ENCODE data around the gene CAMSAP1.
"Not testable (repeated sequence)": the region's sequence is repeated elsewhere in the genome, so short reads cannot be mapped to it uniquely, and the experiment has no call there.

CAMSAP1 gene

GRCh38 chr9:135896205-135896604 lies 11.1 kb downstream of the CAMSAP1 start:
- DNase-seq, result no peak

DNA sequence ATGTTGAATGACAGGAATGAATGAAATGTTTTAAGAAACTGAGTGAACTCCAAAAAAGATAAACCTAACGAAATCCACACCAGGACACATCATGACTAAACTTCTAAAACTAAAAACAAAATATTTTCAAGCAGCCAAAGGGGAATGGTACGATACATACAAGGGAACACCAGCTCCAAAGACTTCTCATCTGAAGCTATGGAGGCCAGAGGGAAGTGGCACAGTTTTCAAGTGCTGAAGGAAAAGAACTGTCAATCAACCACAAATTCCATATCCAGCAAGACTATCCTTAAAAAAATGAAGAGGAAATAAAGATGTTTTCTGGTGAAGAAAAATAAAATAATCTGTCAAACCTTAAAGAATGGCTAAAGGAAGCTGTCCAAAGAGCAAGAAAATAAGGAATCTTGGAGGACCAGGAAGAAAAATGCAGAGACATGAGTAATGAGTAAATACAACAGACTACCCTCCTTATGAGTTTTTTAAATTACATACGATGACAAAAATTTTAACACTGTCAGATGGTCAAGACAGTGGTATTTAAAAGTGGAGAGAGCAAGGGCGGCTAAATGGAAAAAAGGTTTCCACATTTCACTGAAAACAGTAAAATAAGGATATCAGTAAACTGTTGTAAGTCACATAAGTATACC lies 12.0 kb downstream of the CAMSAP1 start:
- no peak for DNase-seq

GRCh38 chr9:135893104-135893503 lies 14.2 kb downstream of the CAMSAP1 start:
- DNase-seq, result no peak

DNA sequence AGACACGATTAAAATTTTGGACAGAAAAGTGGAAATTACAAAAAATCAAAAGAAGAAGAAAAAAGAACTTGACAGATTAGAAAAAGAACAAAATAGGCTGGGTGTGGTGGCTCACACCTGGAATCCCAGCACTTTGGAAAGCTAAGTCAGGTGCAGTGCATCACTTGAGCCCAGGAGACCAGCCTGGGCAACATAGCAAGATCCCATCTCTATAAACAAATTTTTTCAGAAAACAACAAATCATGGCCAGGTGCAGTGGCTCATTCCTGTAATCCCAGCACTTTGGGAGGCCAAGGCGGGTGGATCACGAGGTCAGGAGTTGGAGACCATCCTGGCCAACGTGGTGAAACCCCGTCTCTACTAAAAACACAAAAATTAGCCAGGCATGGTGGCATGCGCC lies 15.0 kb downstream of the CAMSAP1 start:
- not testable (repeated sequence) for DNase-seq

- no peak for DNase-seq
These were observed 16.2 kb downstream of the CAMSAP1 start for GRCh38 chr9:135891027-135891631.

GRCh38 chr9:135890190-135891026 lies 16.9 kb downstream of the CAMSAP1 start:
- DNase-seq, result no peak

DNA sequence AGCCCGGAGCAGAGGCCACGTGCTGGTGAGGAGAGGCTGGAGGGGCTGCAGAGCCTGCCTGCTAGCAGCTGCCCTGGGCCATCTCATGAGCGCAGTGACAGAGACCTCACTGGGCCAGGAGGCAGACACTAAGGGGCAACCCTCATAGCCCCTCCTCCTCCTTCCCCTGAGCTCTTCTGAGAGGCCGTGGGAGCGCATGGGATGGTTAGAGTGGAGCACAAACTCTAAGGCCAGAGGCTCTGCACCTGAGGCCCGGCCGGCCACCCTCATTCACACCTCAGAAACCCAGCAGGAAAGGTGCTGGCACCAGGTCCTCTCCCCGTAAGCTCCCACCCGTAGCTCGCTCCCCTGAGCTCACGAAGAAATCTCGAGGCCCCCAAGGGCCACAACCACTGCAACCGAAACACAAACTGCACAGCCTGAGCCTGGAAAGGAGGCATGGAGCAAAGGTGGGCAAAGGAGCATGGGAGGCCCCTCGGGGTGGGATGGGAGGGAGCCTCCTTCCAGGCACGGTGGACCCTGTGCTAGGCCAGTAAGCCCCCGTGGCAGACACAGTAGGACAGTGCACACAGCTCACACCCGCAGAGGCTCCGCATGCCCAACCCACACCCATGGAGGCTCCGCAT lies 17.7 kb downstream of the CAMSAP1 start:
- no peak for DNase-seq

- no peak for DNase-seq
These were observed 18.5 kb downstream of the CAMSAP1 start for GRCh38 chr9:135888766-135889394.

- DNase-seq, result no peak
These were observed 19.1 kb downstream of the CAMSAP1 start for GRCh38 chr9:135888126-135888765.

GRCh38 chr9:135887585-135888050 lies 19.7 kb downstream of the CAMSAP1 start:
- DNase-seq, result no peak

DNA sequence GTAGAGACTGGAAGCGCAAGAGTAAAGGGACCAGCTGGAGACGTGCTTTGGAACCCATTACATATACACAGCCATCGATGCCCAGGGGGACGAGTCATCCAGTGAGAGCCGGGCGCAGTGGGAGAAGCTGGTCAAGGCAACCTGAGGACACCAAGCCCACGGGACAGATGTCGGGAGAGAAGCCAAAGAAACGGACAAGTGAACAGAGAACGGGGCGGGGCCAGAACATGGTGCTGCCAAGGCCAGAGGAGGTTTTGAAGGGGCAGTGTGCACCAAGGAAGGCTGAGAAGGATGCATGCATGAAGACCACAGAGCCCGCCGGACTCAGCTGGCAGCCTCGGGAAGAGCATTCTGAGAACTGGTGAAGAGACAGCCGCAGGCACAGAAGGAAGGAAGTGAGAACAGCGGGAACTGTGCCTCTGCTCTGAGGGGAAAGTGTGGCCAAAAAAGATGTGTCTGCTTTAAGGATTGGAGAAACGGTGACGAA lies 20.3 kb downstream of the CAMSAP1 start:
- no peak for DNase-seq

GRCh38 chr9:135886147-135886981 lies 21.0 kb downstream of the CAMSAP1 start:
- no peak for DNase-seq

- no peak for DNase-seq
These were observed 22.1 kb downstream of the CAMSAP1 start for GRCh38 chr9:135885100-135885853.

DNA sequence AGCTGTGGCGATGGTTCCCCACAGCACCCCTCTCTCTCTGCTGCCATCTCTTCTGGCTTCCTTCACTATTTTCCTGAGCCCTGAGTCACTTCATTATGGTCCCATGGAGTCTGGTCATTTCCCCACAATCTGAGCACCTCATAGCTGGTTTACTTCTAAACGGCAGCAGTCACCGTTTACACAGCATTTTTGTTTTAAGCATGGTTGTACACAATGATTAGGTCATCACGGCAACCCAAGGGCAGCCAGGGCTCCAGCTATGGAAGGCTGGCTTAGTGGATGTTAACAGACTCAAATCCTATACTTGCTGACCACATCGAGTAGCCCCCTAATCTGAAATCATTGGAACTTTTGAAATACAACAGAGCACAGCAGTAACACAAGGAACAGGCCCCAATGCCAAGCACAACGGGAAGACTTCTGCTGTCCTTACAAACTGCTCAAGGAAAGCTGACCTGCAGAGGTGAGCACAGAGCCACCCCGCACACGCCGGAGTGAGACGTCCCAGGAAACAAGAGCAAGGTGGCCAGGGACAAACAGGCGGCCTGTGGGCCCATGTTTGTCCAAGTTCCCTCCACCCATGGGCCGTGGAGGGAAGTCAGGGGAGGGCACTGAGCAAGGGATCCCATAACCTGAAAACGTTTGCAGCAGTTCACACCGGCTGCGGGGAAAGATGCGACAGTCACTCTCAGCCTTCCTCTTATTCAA lies 22.9 kb downstream of the CAMSAP1 start:
- DNase-seq, result no peak

- no peak for DNase-seq
These were observed 23.8 kb downstream of the CAMSAP1 start for GRCh38 chr9:135883410-135884089.

DNA sequence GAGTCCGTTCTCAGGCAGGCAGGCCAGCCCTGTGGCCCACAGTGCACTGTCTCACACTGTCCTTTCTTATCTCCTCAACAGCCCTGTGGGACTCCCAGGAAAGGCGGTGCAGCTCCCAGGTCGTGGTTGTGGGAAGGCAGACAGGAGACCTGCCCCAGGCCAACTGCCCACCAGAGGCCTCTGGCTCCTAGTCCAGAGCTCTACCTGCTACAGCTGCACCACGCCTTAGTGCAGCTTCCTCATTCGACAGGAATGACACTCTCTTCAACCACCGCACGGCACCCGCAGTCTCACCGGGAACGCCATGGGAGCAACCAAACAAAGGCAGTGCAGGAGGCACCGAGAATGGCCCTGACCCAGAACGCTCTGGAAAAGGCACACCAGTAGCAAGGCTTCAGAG lies 25.3 kb downstream of the CAMSAP1 start:
- no peak for DNase-seq

DNA sequence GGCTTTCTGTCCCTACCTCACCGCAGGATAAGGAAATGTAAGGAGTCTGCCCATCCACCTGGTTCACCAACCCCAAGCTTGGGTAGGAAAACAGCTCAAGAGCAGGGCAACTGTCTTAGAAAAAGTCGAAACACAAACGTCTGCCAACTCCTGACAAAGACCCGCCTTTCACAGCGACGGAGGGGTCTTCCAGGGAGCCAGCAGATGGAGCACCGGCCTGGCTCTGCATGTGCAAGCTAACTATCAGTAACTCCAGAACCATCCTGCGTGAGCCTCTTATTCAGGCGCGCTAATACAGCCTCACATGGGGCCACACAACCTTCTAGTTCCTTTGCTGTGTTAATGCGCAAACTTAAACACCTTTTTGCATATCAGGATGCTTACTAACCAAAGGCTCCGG lies 26.9 kb downstream of the CAMSAP1 start:
- DNase-seq, result no peak

GRCh38 chr9:135879619-135880018 lies 27.7 kb downstream of the CAMSAP1 start:
- DNase-seq, result no peak

- no peak for DNase-seq
These were observed 28.1 kb downstream of the CAMSAP1 start for GRCh38 chr9:135879237-135879601.

Measured in NCI-H1092 (cell line).